ENCODE results near the gene NEK1.
"Not testable (repeated sequence)": the region's sequence is repeated elsewhere in the genome, so short reads cannot be mapped to it uniquely, and the experiment has no call there.

The NEK1 gene

GRCh38 chr4:169492436-169493163 lies 119.8 kb downstream of the NEK1 start:
- peak; percentile 34 for DNase-seq (ENCODE audit: low read depth)

GRCh38 chr4:169491211-169491610 lies 121.2 kb downstream of the NEK1 start:
- DNase-seq (ENCODE audit: low read depth) = no peak

- DNase-seq (ENCODE audit: low read depth) = no peak
Observed at GRCh38 chr4:169489306-169489705, 123.1 kb downstream of the NEK1 start.

GRCh38 chr4:169485791-169486742 lies 126.3 kb downstream of the NEK1 start:
- DNase-seq (ENCODE audit: low read depth) = peak; percentile 63

- DNase-seq (ENCODE audit: low read depth) = peak; percentile 69
Observed at GRCh38 chr4:169485086-169485485, 127.3 kb downstream of the NEK1 start.

- peak; percentile 29 for DNase-seq (ENCODE audit: low read depth)
Observed at GRCh38 chr4:169484485-169484884, 127.9 kb downstream of the NEK1 start.

GRCh38 chr4:169464080-169464479 lies 148.3 kb downstream of the NEK1 start:
- DNase-seq (ENCODE audit: low read depth) = peak; percentile 25

- DNase-seq (ENCODE audit: low read depth) = no peak
Observed at GRCh38 chr4:169460081-169460480, 152.3 kb downstream of the NEK1 start.

- DNase-seq (ENCODE audit: low read depth) = no peak
Observed at GRCh38 chr4:169458575-169458974, 153.8 kb downstream of the NEK1 start.

GRCh38 chr4:169452644-169453043 lies 159.7 kb downstream of the NEK1 start:
- not testable (repeated sequence) for DNase-seq (ENCODE audit: low read depth)

- not testable (repeated sequence) for DNase-seq (ENCODE audit: low read depth)
Observed at GRCh38 chr4:169448935-169449334, 163.4 kb downstream of the NEK1 start.

GRCh38 chr4:169446824-169447223 lies 165.6 kb downstream of the NEK1 start:
- no peak for DNase-seq (ENCODE audit: low read depth)

- peak; percentile 7 for DNase-seq (ENCODE audit: low read depth)
Observed at GRCh38 chr4:169443748-169444147, 168.6 kb downstream of the NEK1 start.

GRCh38 chr4:169440446-169440845 lies 171.9 kb downstream of the NEK1 start:
- DNase-seq (ENCODE audit: low read depth) = no peak

GRCh38 chr4:169439244-169439643 lies 173.1 kb downstream of the NEK1 start:
- DNase-seq (ENCODE audit: low read depth) = no peak

GRCh38 chr4:169438057-169438480 lies 174.3 kb downstream of the NEK1 start:
- no peak for DNase-seq (ENCODE audit: low read depth)

GRCh38 chr4:169437299-169438047 lies 174.9 kb downstream of the NEK1 start:
- no peak for DNase-seq (ENCODE audit: low read depth)

- no peak for DNase-seq (ENCODE audit: low read depth)
Observed at GRCh38 chr4:169436734-169437133, 175.6 kb downstream of the NEK1 start.

- peak; percentile 67 for DNase-seq (ENCODE audit: low read depth)
Observed at GRCh38 chr4:169428376-169428775, 184.0 kb downstream of the NEK1 start.

GRCh38 chr4:169427727-169428126 lies 184.7 kb downstream of the NEK1 start:
- not testable (repeated sequence) for DNase-seq (ENCODE audit: low read depth)

GRCh38 chr4:169420291-169420690 lies 192.1 kb downstream of the NEK1 start:
- no peak for DNase-seq (ENCODE audit: low read depth)

- DNase-seq (ENCODE audit: low read depth) = no peak
Observed at GRCh38 chr4:169418846-169419245, 193.5 kb downstream of the NEK1 start.
